Peyer's patch (tissue), 4 donors: ENCODE measurements around the gene ITK.

Experiments
- CTCF ChIP-seq, 6 experiments: fragments of 450-650 bp in 4 of 6; fragments of 200-600 bp in 2 of 6; sonication (generic) in 1 of 6; IDR thresholded peaks; one replicate each; pipeline ENCODE4 v1.5.1; 2017 to 2019; ENCODE audit warnings: antibody characterized with exemption in 6 of 6, mild to moderate bottlenecking in 3 of 6, moderate library complexity in 1 of 6
- POLR2A ChIP-seq, 2 donors: fragments of 450-650 bp; IDR thresholded peaks; one replicate each; pipeline ENCODE4 v1.5.1; 2017; ENCODE audit warnings: antibody characterized with exemption in 2 of 2, mild to moderate bottlenecking in 2 of 2, moderate library complexity in 2 of 2

GRCh38 chr5:157157293-157157891 lies 23.2 kb upstream of the ITK start:
- no peak for TF ChIP-seq CTCF (IDR thresholded peaks at IDR 0.05)
- no peak for TF ChIP-seq POLR2A (IDR thresholded peaks at IDR 0.05)
